ENCODE measurements around the gene ADH6.

The ADH6 gene

DNA sequence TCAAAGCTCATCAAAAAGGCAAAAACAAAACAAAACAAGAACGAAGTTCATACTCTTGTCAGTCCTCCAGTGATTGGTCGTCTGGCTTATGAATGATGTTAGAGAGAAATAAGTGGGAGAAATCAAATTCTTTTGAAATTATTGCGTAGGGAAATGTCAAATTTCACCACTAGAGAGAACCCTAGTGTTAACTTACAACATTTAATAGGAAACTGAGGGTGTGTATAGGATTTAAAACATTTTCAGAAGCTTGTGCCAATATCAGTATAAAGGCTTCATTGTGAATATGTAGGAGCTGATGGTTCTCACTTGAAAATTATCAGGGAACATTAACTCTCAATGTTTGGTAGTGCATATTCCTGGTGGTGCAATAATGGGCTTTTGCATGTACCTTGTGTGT, 17.4 kb downstream of the ADH6 start:
- TF ChIP-seq ZNF70 (CRISPR knock-in tag; IDR thresholded peaks at IDR 0.05) (no peak), BACH2 (CRISPR knock-in tag; IDR thresholded peaks at IDR 0.05; ENCODE audit: borderline replicate concordance) (no peak), ZNF565 (CRISPR knock-in tag; conservative IDR thresholded peaks at IDR 0.05; ENCODE audit: low read depth) (no peak), ZC3H10 (CRISPR knock-in tag; IDR thresholded peaks at IDR 0.05) (no peak), ESRRG (CRISPR knock-in tag; IDR thresholded peaks at IDR 0.05) (no peak), PPARA (CRISPR knock-in tag; IDR thresholded peaks at IDR 0.05; ENCODE audit: borderline replicate concordance) (no peak), ISL1 (CRISPR knock-in tag; IDR thresholded peaks at IDR 0.05) (no peak), ARNTL (CRISPR knock-in tag; IDR thresholded peaks at IDR 0.05; ENCODE audit: borderline replicate concordance, low read depth) (no peak), SNAI2 (CRISPR knock-in tag; IDR thresholded peaks at IDR 0.05) (no peak), RARB (CRISPR knock-in tag; IDR thresholded peaks at IDR 0.05) (no peak), ZFP30 (CRISPR knock-in tag; IDR thresholded peaks at IDR 0.05) (no peak), GLIS3 (CRISPR knock-in tag; IDR thresholded peaks at IDR 0.05) (no peak)
- TF ChIP-seq, protein P1, sequence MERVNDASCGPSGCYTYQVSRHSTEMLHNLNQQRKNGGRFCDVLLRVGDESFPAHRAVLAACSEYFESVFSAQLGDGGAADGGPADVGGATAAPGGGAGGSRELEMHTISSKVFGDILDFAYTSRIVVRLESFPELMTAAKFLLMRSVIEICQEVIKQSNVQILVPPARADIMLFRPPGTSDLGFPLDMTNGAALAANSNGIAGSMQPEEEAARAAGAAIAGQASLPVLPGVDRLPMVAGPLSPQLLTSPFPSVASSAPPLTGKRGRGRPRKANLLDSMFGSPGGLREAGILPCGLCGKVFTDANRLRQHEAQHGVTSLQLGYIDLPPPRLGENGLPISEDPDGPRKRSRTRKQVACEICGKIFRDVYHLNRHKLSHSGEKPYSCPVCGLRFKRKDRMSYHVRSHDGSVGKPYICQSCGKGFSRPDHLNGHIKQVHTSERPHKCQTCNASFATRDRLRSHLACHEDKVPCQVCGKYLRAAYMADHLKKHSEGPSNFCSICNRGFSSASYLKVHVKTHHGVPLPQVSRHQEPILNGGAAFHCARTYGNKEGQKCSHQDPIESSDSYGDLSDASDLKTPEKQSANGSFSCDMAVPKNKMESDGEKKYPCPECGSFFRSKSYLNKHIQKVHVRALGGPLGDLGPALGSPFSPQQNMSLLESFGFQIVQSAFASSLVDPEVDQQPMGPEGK (CRISPR knock-in tag; IDR thresholded peaks at IDR 0.05; ENCODE audit: borderline replicate concordance): no peak
- TF ChIP-seq, protein P2, sequence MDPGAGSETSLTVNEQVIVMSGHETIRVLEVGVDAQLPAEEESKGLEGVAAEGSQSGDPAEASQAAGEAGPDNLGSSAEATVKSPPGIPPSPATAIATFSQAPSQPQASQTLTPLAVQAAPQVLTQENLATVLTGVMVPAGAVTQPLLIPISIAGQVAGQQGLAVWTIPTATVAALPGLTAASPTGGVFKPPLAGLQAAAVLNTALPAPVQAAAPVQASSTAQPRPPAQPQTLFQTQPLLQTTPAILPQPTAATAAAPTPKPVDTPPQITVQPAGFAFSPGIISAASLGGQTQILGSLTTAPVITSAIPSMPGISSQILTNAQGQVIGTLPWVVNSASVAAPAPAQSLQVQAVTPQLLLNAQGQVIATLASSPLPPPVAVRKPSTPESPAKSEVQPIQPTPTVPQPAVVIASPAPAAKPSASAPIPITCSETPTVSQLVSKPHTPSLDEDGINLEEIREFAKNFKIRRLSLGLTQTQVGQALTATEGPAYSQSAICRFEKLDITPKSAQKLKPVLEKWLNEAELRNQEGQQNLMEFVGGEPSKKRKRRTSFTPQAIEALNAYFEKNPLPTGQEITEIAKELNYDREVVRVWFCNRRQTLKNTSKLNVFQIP (CRISPR knock-in tag; IDR thresholded peaks at IDR 0.05; ENCODE audit: borderline replicate concordance, low read depth): no peak
- TF ChIP-seq, protein P3, sequence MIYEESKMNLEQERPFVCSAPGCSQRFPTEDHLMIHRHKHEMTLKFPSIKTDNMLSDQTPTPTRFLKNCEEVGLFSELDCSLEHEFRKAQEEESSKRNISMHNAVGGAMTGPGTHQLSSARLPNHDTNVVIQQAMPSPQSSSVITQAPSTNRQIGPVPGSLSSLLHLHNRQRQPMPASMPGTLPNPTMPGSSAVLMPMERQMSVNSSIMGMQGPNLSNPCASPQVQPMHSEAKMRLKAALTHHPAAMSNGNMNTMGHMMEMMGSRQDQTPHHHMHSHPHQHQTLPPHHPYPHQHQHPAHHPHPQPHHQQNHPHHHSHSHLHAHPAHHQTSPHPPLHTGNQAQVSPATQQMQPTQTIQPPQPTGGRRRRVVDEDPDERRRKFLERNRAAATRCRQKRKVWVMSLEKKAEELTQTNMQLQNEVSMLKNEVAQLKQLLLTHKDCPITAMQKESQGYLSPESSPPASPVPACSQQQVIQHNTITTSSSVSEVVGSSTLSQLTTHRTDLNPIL (CRISPR knock-in tag; IDR thresholded peaks at IDR 0.05; ENCODE audit: low read depth): no peak
- TF ChIP-seq, protein P4, sequence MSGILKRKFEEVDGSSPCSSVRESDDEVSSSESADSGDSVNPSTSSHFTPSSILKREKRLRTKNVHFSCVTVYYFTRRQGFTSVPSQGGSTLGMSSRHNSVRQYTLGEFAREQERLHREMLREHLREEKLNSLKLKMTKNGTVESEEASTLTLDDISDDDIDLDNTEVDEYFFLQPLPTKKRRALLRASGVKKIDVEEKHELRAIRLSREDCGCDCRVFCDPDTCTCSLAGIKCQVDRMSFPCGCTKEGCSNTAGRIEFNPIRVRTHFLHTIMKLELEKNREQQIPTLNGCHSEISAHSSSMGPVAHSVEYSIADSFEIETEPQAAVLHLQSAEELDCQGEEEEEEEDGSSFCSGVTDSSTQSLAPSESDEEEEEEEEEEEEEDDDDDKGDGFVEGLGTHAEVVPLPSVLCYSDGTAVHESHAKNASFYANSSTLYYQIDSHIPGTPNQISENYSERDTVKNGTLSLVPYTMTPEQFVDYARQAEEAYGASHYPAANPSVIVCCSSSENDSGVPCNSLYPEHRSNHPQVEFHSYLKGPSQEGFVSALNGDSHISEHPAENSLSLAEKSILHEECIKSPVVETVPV (CRISPR knock-in tag; IDR thresholded peaks at IDR 0.05): no peak
- TF ChIP-seq, protein P5, sequence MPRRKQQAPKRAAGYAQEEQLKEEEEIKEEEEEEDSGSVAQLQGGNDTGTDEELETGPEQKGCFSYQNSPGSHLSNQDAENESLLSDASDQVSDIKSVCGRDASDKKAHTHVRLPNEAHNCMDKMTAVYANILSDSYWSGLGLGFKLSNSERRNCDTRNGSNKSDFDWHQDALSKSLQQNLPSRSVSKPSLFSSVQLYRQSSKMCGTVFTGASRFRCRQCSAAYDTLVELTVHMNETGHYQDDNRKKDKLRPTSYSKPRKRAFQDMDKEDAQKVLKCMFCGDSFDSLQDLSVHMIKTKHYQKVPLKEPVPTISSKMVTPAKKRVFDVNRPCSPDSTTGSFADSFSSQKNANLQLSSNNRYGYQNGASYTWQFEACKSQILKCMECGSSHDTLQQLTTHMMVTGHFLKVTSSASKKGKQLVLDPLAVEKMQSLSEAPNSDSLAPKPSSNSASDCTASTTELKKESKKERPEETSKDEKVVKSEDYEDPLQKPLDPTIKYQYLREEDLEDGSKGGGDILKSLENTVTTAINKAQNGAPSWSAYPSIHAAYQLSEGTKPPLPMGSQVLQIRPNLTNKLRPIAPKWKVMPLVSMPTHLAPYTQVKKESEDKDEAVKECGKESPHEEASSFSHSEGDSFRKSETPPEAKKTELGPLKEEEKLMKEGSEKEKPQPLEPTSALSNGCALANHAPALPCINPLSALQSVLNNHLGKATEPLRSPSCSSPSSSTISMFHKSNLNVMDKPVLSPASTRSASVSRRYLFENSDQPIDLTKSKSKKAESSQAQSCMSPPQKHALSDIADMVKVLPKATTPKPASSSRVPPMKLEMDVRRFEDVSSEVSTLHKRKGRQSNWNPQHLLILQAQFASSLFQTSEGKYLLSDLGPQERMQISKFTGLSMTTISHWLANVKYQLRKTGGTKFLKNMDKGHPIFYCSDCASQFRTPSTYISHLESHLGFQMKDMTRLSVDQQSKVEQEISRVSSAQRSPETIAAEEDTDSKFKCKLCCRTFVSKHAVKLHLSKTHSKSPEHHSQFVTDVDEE (CRISPR knock-in tag; IDR thresholded peaks at IDR 0.05): no peak
- no peak for ATAC-seq

DNA sequence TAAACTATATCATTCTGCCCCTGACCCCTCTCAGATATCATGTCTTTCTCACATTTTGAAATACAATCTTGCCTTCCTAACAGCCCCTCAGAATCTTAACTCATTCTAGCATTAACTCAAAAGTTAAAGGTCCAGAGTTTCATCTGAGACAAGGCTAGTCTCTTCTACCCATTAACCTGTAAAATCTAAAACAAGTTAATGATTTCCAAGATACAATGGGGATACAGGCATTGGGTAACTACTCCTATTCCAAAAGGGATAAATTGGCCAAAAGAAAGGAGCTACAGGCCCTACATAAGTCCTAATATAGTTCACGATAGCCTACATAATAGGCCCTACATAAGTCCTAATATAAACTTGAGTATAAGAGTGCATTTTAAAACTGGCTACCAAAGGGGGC, 18.9 kb downstream of the ADH6 start:
- TF ChIP-seq PPARA (CRISPR knock-in tag; IDR thresholded peaks at IDR 0.05; ENCODE audit: borderline replicate concordance): no peak
- TF ChIP-seq ZNF565 (CRISPR knock-in tag; conservative IDR thresholded peaks at IDR 0.05; ENCODE audit: low read depth): no peak
- TF ChIP-seq ESRRG (CRISPR knock-in tag; IDR thresholded peaks at IDR 0.05): no peak
- TF ChIP-seq ZC3H10 (CRISPR knock-in tag; IDR thresholded peaks at IDR 0.05): no peak
- TF ChIP-seq SNAI2 (CRISPR knock-in tag; IDR thresholded peaks at IDR 0.05): no peak
- no peak for TF ChIP-seq ZNF8 (CRISPR knock-in tag; IDR thresholded peaks at IDR 0.05)
- TF ChIP-seq, protein P5 (CRISPR knock-in tag; IDR thresholded peaks at IDR 0.05): no peak
- no peak for TF ChIP-seq TOX (CRISPR knock-in tag; IDR thresholded peaks at IDR 0.05; ENCODE audit: borderline replicate concordance)
- TF ChIP-seq ARNTL (CRISPR knock-in tag; IDR thresholded peaks at IDR 0.05; ENCODE audit: borderline replicate concordance, low read depth): no peak
- no peak for TF ChIP-seq CSDC2 (CRISPR knock-in tag; IDR thresholded peaks at IDR 0.05)
- TF ChIP-seq ZFP3 (CRISPR knock-in tag; IDR thresholded peaks at IDR 0.05): no peak
- no peak for TF ChIP-seq ISL1 (CRISPR knock-in tag; IDR thresholded peaks at IDR 0.05)
- no peak for TF ChIP-seq ZNF70 (CRISPR knock-in tag; IDR thresholded peaks at IDR 0.05)
- TF ChIP-seq, protein P1 (CRISPR knock-in tag; IDR thresholded peaks at IDR 0.05; ENCODE audit: borderline replicate concordance): no peak
- TF ChIP-seq ZFP30 (CRISPR knock-in tag; IDR thresholded peaks at IDR 0.05): no peak
- no peak for ATAC-seq
